Measurements from ENCODE around the gene MR1. TPM values are rescaled to one million over a fixed set of nuclear protein-coding genes. Genes with fewer than 3 reads are reported as not detected.

MR1 gene
- total RNA-seq, 2 experiments from 2014 or later = 16.2 to 18.1 TPM

DNA sequence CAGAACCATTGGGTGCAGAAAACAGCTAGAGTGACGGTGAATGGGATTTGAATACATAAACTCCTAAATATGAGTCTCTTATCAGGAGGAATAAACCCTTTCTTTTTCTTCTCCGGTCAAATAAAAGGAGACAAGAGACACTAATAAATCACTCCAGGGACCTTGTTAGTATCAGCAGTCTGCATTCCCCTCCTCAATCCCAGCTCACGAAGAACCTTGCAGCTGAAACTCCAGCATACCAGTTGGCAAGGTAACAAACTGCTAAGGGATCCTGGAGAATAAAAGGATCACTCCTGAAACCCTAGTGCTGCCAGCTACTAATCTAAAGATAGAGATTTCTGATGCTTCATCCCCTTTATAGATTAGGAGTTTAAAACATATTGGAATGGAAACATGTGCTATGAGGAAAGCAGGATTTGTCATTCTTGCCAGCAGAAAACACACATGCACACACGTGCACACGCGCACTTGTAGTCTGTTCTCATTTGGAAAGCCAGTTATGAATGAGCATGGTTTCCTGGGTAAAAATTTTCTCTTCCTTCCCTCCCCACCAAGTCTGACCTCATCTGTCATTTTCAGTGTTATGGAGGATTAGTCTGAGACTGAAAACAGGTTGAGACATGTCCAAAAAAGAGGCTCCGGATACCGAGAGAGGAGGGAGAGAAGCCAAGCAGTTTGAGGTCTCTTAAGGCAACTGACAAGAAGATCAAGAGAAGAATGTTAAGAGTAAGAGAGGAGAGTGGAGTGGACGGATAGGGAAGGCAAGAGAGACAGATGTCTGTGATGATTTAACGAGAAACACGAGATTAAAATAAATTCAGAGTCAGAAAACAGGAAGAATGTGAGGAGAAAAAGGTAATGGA is 65.6 kb downstream of the MR1 start:
- Mint-ChIP-seq H3K9me3 (no peaks in the 10 kb centered on the region), H3K36me3 (ENCODE audit: low read depth) (no peaks in the 10 kb centered on the region), H3K4me1 (ENCODE audit: low read depth) (peaks cover 47% of the 10 kb centered on the region), H3K4me3 (peak overlapping the region; percentile 0), H3K27ac (peak overlapping the region; percentile 3), H3K27me3 (no peaks in the 10 kb centered on the region)
- TF ChIP-seq, protein P1, sequence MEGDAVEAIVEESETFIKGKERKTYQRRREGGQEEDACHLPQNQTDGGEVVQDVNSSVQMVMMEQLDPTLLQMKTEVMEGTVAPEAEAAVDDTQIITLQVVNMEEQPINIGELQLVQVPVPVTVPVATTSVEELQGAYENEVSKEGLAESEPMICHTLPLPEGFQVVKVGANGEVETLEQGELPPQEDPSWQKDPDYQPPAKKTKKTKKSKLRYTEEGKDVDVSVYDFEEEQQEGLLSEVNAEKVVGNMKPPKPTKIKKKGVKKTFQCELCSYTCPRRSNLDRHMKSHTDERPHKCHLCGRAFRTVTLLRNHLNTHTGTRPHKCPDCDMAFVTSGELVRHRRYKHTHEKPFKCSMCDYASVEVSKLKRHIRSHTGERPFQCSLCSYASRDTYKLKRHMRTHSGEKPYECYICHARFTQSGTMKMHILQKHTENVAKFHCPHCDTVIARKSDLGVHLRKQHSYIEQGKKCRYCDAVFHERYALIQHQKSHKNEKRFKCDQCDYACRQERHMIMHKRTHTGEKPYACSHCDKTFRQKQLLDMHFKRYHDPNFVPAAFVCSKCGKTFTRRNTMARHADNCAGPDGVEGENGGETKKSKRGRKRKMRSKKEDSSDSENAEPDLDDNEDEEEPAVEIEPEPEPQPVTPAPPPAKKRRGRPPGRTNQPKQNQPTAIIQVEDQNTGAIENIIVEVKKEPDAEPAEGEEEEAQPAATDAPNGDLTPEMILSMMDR (IDR thresholded peaks at IDR 0.05) = no peak
- Histone ChIP-seq H3K27me3 (ENCODE audit: control insufficient read depth in 1 of 2, insufficient read depth in 2 of 2, low read length in 2 of 2) (no peaks in the 10 kb centered on the region), H3K4me3 (ENCODE audit: low read length) (no peak overlapping the region), H3K36me3 (ENCODE audit: insufficient read depth, low read length) (peaks cover 4% of the 10 kb centered on the region), H3K9me3 (ENCODE audit: control insufficient read depth in 1 of 2, insufficient read depth in 1 of 2, low read length in 2 of 2) (no peaks in the 10 kb centered on the region), H3K27ac (ENCODE audit: low read depth in 1 of 2, low read length in 2 of 2) (peak overlapping the region in 1 of 2 donors; percentile 20), H3K4me1 (ENCODE audit: insufficient read depth, low read length) (peaks cover 44% of the 10 kb centered on the region)
- POLR2A ChIA-PET = interaction anchor here (0.6 to 11.2 kb wide), 3 partner anchors 9 to 76 kb away, joined by 3 to 231 read pairs (median 4); partner anchors contain the start of gene IER5
- peak; percentile 65 for ATAC-seq (ENCODE audit: poor library complexity)
- CTCF ChIA-PET = interaction anchor here (0.9 to 1.5 kb wide), 3 partner anchors 9 to 43 kb away, joined by 3 to 5 read pairs (median 3); no protein-coding TSS in a partner anchor
- intact Hi-C loops (cut with DNase I, micrococcal nuclease) = loop anchor here in 1 of 2 experiments (10.0 kb wide), 3 partner anchors 935 to 1215 kb away; partner anchors contain the start of genes QSOX1 and TOR1AIP1
- DNase-seq = peak in 3 of 14 experiments; percentile 22 to 34 (median 22)

DNA sequence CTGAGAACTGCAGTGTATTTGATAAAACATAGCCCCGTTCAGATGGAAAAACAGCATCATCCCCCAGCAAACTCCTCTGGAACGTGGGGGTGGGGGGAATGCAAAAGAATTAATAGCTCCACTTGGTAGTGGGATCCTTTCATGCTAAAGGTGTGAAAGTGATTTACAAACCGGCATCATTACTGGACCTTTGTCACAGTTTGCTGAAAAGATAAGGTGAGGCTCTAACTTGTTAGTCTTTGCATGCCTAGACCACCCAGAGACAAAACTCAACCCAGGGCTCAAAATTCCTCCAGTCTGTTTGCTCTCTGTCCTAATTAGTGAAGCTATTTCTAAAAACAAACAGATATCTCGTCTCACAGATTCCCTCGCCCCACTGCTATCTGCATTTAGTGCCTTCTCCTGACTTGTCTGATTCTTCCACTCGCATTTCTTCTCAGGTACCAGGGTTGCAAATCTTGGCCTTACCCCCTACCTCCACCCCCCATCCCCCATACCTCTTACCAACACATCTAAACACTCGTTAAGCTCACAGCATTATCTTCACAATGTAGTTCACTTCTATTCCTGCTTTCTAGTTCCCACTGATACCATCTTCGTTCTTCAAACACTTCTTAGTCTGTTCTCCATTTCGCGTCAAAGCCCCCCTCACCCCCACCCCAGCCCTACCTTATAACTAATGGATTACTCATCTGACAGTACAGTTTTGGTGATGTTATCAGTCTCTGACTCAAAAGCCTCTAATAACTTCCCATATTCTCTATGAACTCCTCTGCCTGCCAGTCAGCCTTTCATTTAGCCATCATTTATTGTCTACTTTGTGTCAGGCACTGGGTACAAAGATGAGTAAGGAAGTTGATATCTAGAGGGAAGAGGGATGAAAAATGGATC is 66.5 kb downstream of the MR1 start:
- Histone ChIP-seq H3K27me3 (ENCODE audit: control insufficient read depth in 1 of 2, insufficient read depth in 2 of 2, low read length in 2 of 2) (no peaks in the 10 kb centered on the region), H3K27ac (ENCODE audit: low read depth in 1 of 2, low read length in 2 of 2) (peak overlapping the region in 1 of 2 donors; percentile 20), H3K9me3 (ENCODE audit: control insufficient read depth in 1 of 2, insufficient read depth in 1 of 2, low read length in 2 of 2) (no peaks in the 10 kb centered on the region), H3K4me3 (ENCODE audit: low read length) (no peak overlapping the region), H3K4me1 (ENCODE audit: insufficient read depth, low read length) (peaks cover 50% of the 10 kb centered on the region), H3K36me3 (ENCODE audit: insufficient read depth, low read length) (no peaks in the 10 kb centered on the region)
- H3K4me3 Mint-ChIP-seq = no peak overlapping the region
- ChIA-PET CTCF (interaction anchor here (1.2 kb wide), 1 partner anchor 42 kb away, joined by 3 read pairs; no protein-coding TSS in a partner anchor), POLR2A (interaction anchor here (0.6 to 11.2 kb wide), 2 partner anchors 10 to 77 kb away, joined by 4 to 231 read pairs; partner anchors contain the start of gene IER5)
- H3K27ac Mint-ChIP-seq = peak overlapping the region; percentile 3
- H3K27me3 Mint-ChIP-seq = no peaks in the 10 kb centered on the region
- peak in 2 of 14 experiments; percentile 8 to 28 for DNase-seq
- no peaks in the 10 kb centered on the region for H3K9me3 Mint-ChIP-seq
- H3K36me3 Mint-ChIP-seq (ENCODE audit: low read depth) = no peaks in the 10 kb centered on the region
- intact Hi-C loops (cut with DNase I, micrococcal nuclease) = loop anchor here in 1 of 2 experiments (10.0 kb wide), 2 partner anchors 935 to 945 kb away; partner anchors contain the start of gene QSOX1
- ATAC-seq (ENCODE audit: poor library complexity) = no peak
- TF ChIP-seq, protein P1 (IDR thresholded peaks at IDR 0.05) = no peak
- peaks cover 50% of the 10 kb centered on the region for H3K4me1 Mint-ChIP-seq (ENCODE audit: low read depth)

DNA sequence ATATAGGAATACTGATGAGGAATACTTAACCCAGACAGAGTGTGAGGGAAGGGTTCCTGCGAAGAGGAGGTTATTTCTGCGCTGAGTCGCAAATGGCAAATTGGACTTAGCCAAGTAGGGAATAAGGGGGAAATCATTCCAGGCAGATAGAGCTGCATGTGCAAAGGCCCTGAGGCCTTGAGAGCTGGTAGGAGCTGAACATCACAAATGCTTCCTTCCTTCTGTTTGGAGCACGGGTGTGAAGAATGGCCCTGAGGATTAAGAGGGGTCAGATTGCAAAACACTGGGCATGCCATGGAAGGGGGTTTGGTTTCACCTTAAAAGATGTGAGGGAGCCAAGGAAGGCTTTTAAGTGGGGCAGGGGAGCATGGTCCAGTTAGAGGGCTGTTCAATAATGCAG is 67.2 kb downstream of the MR1 start:
- Histone ChIP-seq H3K27me3 (ENCODE audit: control insufficient read depth in 1 of 2, insufficient read depth in 2 of 2, low read length in 2 of 2) (no peaks in the 10 kb centered on the region), H3K36me3 (ENCODE audit: insufficient read depth, low read length) (no peaks in the 10 kb centered on the region), H3K27ac (ENCODE audit: low read depth in 1 of 2, low read length in 2 of 2) (no peak overlapping the region), H3K4me3 (ENCODE audit: low read length) (no peak overlapping the region), H3K4me1 (ENCODE audit: insufficient read depth, low read length) (peaks cover 54% of the 10 kb centered on the region), H3K9me3 (ENCODE audit: control insufficient read depth in 1 of 2, insufficient read depth in 1 of 2, low read length in 2 of 2) (no peaks in the 10 kb centered on the region)
- Mint-ChIP-seq H3K36me3 (ENCODE audit: low read depth) (no peaks in the 10 kb centered on the region), H3K9me3 (no peaks in the 10 kb centered on the region), H3K4me1 (ENCODE audit: low read depth) (peaks cover 54% of the 10 kb centered on the region), H3K27me3 (no peaks in the 10 kb centered on the region), H3K27ac (no peak overlapping the region), H3K4me3 (no peak overlapping the region)
- POLR2A ChIA-PET = interaction anchor here (11.2 kb wide), 1 partner anchor 11 kb away, joined by 231 read pairs; the partner anchor contains the start of gene IER5
- TF ChIP-seq, protein P1 (IDR thresholded peaks at IDR 0.05) = no peak
- intact Hi-C loops (cut with DNase I, micrococcal nuclease) = loop anchor here in 1 of 2 experiments (10.0 kb wide), 2 partner anchors 934 to 946 kb away; partner anchors contain the start of gene QSOX1
- CTCF ChIA-PET = interaction anchor here (1.2 kb wide), 1 partner anchor 42 kb away, joined by 3 read pairs; no protein-coding TSS in a partner anchor
- ATAC-seq (ENCODE audit: poor library complexity) (no peak), DNase-seq (no peak)
